VCaP (cell line): ENCODE data around the gene MYBL2.
A peak's percentile ranks its signal among the peaks of the same experiment; 100 is the strongest.

Source experiments
- H3K27ac ChIP-seq: fragments of 450-650 bp; 2 replicates; pipeline ENCODE4 v1.5.1; 2017
- TF ChIP-seq, protein P1 (sequence below): fragments of 450-650 bp; conservative IDR thresholded peaks from 2 replicates; pipeline ENCODE4 v1.5.1; 2017; ENCODE audit warnings: mild to moderate bottlenecking, moderate library complexity

Gene MYBL2

DNA sequence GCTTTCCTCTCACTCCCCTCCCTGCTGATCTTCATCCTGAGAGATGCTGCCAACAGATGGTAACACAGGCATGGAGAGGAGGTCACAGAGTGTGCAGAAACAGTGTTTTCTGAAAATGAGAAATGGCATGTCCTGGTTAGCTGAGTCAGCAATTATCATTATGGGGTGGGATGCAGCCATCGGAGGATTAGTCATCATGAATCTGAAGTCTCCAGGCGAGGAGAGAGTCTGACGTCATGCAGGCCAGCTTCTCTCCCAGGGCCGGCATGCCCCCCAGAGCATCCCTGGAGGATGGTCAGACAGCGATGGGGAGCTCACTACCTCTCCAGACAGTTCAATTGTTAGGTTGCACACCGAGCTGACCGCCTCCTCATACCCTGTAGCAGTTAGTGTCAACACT lies 64.6 kb downstream of the MYBL2 start:
- TF ChIP-seq, protein P1, sequence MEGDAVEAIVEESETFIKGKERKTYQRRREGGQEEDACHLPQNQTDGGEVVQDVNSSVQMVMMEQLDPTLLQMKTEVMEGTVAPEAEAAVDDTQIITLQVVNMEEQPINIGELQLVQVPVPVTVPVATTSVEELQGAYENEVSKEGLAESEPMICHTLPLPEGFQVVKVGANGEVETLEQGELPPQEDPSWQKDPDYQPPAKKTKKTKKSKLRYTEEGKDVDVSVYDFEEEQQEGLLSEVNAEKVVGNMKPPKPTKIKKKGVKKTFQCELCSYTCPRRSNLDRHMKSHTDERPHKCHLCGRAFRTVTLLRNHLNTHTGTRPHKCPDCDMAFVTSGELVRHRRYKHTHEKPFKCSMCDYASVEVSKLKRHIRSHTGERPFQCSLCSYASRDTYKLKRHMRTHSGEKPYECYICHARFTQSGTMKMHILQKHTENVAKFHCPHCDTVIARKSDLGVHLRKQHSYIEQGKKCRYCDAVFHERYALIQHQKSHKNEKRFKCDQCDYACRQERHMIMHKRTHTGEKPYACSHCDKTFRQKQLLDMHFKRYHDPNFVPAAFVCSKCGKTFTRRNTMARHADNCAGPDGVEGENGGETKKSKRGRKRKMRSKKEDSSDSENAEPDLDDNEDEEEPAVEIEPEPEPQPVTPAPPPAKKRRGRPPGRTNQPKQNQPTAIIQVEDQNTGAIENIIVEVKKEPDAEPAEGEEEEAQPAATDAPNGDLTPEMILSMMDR = no peak
- H3K27ac ChIP-seq = no peak overlapping the region

GRCh38 chr20:43731927-43732326 lies 65.0 kb downstream of the MYBL2 start:
- no peak overlapping the region for H3K27ac ChIP-seq

DNA sequence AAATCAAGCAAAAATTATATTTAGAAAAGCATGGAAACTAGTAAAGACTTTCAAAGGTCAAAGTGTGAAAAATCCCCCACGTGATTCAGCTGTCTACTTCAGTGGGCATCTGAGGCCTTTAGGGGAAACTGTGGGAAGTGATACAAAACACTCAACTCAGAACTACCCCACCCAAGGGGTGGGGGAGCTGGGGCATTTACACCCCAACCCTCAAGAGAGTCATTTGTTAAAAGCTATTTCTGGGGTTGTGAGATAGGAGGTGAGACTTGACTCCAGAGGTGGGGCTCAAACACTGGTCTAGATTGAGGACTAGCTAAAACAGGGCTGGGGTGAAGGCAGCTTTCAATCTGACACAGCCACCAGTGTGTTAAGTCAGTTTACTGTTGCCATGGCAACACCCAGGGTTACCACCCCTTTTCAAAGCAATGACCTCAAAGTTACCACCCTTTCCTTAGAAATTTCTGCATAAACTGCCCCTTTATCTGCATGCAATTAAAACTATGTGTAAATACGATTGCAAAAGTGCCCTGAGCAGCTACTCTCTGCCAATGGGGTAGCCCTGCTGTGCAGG lies 69.8 kb downstream of the MYBL2 start:
- no peak overlapping the region for H3K27ac ChIP-seq
- TF ChIP-seq, protein P1 = no peak

More at GRCh38 chr20:43731927-43732326, 65.0 kb downstream of the MYBL2 start:
- TF ChIP-seq, protein P1 = no peak

DNA sequence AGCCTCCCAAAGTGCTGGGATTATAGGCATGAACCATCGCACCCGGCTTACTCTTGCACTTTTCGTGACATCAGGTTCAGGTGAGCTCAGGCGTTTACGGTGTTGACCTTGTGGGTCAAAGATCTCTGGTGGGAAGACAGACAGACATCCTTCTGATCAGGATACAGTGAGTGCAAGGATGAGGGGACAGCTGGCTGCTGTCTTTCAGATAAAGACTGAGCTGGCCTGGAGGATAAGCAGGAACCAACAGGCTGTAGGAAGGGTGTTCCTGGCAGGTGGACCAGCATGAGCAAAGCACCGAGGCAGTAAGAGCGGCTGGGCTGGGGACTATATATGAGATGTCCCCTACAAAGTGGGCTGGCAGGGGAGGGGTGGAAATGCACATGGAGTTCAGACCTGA lies 71.0 kb downstream of the MYBL2 start:
- H3K27ac ChIP-seq = no peak overlapping the region
- TF ChIP-seq, protein P1 = no peak

- TF ChIP-seq, protein P1 = no peak
Observed at GRCh38 chr20:43739148-43739749, 72.3 kb downstream of the MYBL2 start.

GRCh38 chr20:43740642-43741041 lies 73.7 kb downstream of the MYBL2 start:
- H3K27ac ChIP-seq = no peak overlapping the region
- TF ChIP-seq, protein P1 = no peak

More at GRCh38 chr20:43739148-43739749, 72.3 kb downstream of the MYBL2 start:
- peak overlapping the region; percentile 1; the same call in 1 of the 2 replicates for H3K27ac ChIP-seq

- H3K27ac ChIP-seq = no peak overlapping the region
- TF ChIP-seq, protein P1 = no peak
Observed at GRCh38 chr20:43744151-43744611, 77.3 kb downstream of the MYBL2 start.
